OCI-LY3 (cell line): ENCODE results near the gene CACNA1A.
"Not testable (repeated sequence)": the region's sequence is repeated elsewhere in the genome, so short reads cannot be mapped to it uniquely, and the experiment has no call there.

ENCODE experiments used
- H2AFZ ChIP-seq: fragments of 200-600, 300-600 bp; shearing (Covaris generic); 2 replicates; pipeline ENCODE4 v1.6.0; 2014; ENCODE audit warnings: antibody characterized with exemption, low read depth, low read length
- H3K27ac ChIP-seq: fragments of 200-600, 300-600 bp; sonication (generic); 2 replicates; pipeline ENCODE4 v1.5.1; 2014; ENCODE audit warnings: mild to moderate bottlenecking, low read length, moderate library complexity, mixed read lengths
- H3K27me3 ChIP-seq: fragments of 200-600, 300-600 bp; sonication (generic); 2 replicates; pipeline ENCODE4 v1.6.1; 2014; ENCODE audit warnings: low read depth, low read length, mixed read lengths
- H3K36me3 ChIP-seq: fragments of 200-600, 300-600 bp; sonication (generic); replicated peaks from 2 replicates; pipeline ENCODE3; 2014; ENCODE audit warnings: low read depth, low read length, mixed read lengths
- H3K4me1 ChIP-seq: fragments of 300-600, 200-600 bp; sonication (generic); 2 replicates; pipeline ENCODE4 v1.6.1; 2014; ENCODE audit warnings: low read length, mixed read lengths
- H3K4me2 ChIP-seq: fragments of 200-600, 300-600 bp; sonication (generic); 2 replicates; pipeline ENCODE4 v1.6.1; 2014; ENCODE audit warnings: low read length, mixed read lengths
- H3K4me3 ChIP-seq: fragments of 300-600, 200-600 bp; sonication (generic); 2 replicates; pipeline ENCODE4 v1.5.1; 2014; ENCODE audit warnings: antibody characterized with exemption, mild to moderate bottlenecking, low read length, moderate library complexity
- H3K79me2 ChIP-seq: fragments of 300-600, 200-600 bp; shearing (Covaris generic); 2 replicates; pipeline ENCODE4 v1.6.1; 2014; ENCODE audit warnings: mild to moderate bottlenecking, low read length, mixed read lengths
- H3K9ac ChIP-seq: fragments of 300-600, 200-600 bp; shearing (Covaris generic); 2 replicates; pipeline ENCODE4 v1.6.0; 2014; ENCODE audit warnings: mild to moderate bottlenecking, low read length, moderate library complexity
- H3K9me3 ChIP-seq: fragments of 200-600, 300-600 bp; shearing (Covaris generic); 2 replicates; pipeline ENCODE4 v1.6.1; 2014; ENCODE audit warnings: low read length, mixed read lengths; ENCODE audit not compliant: insufficient read depth
- H4K20me1 ChIP-seq: fragments of 200-600, 300-600 bp; sonication (generic); 2 replicates; pipeline ENCODE4 v1.6.1; 2016; ENCODE audit warnings: low read length, mixed read lengths; ENCODE audit not compliant: insufficient read depth
- CTCF ChIP-seq: fragments of 200-600, 300-600 bp; sonication (generic); IDR thresholded peaks from 2 replicates; pipeline ENCODE4 v1.5.1; 2014; ENCODE audit warnings: antibody characterized with exemption, low read length, low read depth
- EZH2phosphoT487 ChIP-seq: fragments of 200-600 bp; shearing (Covaris generic); IDR thresholded peaks from 2 replicates; pipeline ENCODE4 v1.6.1; 2018; ENCODE audit warnings: antibody characterized with exemption, mixed run types, low read depth

The CACNA1A gene

GRCh38 chr19:13538601-13539253, 32.4 kb upstream of the CACNA1A start:
- no peaks in the 10 kb centered on the region for H3K9me3 ChIP-seq
- no peaks in the 10 kb centered on the region for H3K36me3 ChIP-seq
- H2AFZ ChIP-seq = no peak overlapping the region
- H4K20me1 ChIP-seq = no peaks in the 10 kb centered on the region
- H3K9ac ChIP-seq = no peak overlapping the region
- no peak overlapping the region for H3K4me2 ChIP-seq
- no peaks in the 10 kb centered on the region for H3K4me1 ChIP-seq
- H3K27me3 ChIP-seq = 0 out of 2 replicates have a peak, but pooled peaks cover 3% of the 10 kb centered on the region
- H3K27ac ChIP-seq = no peak overlapping the region
- TF ChIP-seq CTCF (no peak), EZH2phosphoT487 (no peak)
- no peak overlapping the region for H3K4me3 ChIP-seq
- H3K79me2 ChIP-seq = no peaks in the 10 kb centered on the region

GRCh38 chr19:13537454-13537853, 31.2 kb upstream of the CACNA1A start:
- Histone ChIP-seq H3K9ac (no peak overlapping the region), H3K4me3 (no peak overlapping the region), H2AFZ (no peak overlapping the region), H4K20me1 (no peaks in the 10 kb centered on the region), H3K4me1 (no peaks in the 10 kb centered on the region), H3K79me2 (no peaks in the 10 kb centered on the region), H3K9me3 (no peaks in the 10 kb centered on the region), H3K27me3 (0 out of 2 replicates have a peak, but pooled peaks cover 3% of the 10 kb centered on the region), H3K36me3 (no peaks in the 10 kb centered on the region), H3K4me2 (no peak overlapping the region), H3K27ac (no peak overlapping the region)
- TF ChIP-seq CTCF (no peak), EZH2phosphoT487 (no peak)

GRCh38 chr19:13530720-13531119, 24.4 kb upstream of the CACNA1A start:
- no peak overlapping the region for H3K4me3 ChIP-seq
- H3K4me1 ChIP-seq = no peaks in the 10 kb centered on the region
- H3K9me3 ChIP-seq = no peaks in the 10 kb centered on the region
- H3K36me3 ChIP-seq = no peaks in the 10 kb centered on the region
- TF ChIP-seq EZH2phosphoT487 (no peak), CTCF (no peak)
- H3K27ac ChIP-seq = no peak overlapping the region
- no peak overlapping the region for H3K4me2 ChIP-seq
- no peaks in the 10 kb centered on the region for H4K20me1 ChIP-seq
- H3K9ac ChIP-seq = no peak overlapping the region
- H3K79me2 ChIP-seq = no peaks in the 10 kb centered on the region
- peaks cover 9% of the 10 kb centered on the region; the same call in 1 of the 2 replicates for H3K27me3 ChIP-seq
- no peak overlapping the region for H2AFZ ChIP-seq

- H3K9me3 ChIP-seq, H3K9ac ChIP-seq, H3K4me2 ChIP-seq, H3K36me3 ChIP-seq, H3K4me1 ChIP-seq, H3K27me3 ChIP-seq, H2AFZ ChIP-seq, H3K79me2 ChIP-seq, H4K20me1 ChIP-seq, H3K27ac ChIP-seq, H3K4me3 ChIP-seq: not testable (repeated sequence)
Observed at GRCh38 chr19:13529721-13530120, 23.4 kb upstream of the CACNA1A start.
